A549 (cell line): ENCODE measurements around the gene TMEM44. TPM values are rescaled to one million over a fixed set of nuclear protein-coding genes. Genes with fewer than 3 reads are reported as not detected.

Experiments used
- ATAC-seq, 2 experiments: fragments of 200-7000 bp in 1 of 2; fragments of >200 bp in 1 of 2; cut with Nextera tagmentation in 1 of 2; cut with Tn5 transposase in 1 of 2; 3 replicates each; pipeline versions ENCODE4 v1.8.0 to v1.9.1; 2018 to 2020; ENCODE audit warnings: mild to moderate bottlenecking in 1 of 2, moderate library complexity in 1 of 2
- CTCF ChIA-PET: fragments of 300-600 bp; sonication (Branson Sonifier 250); formaldehyde crosslinking; extraction: SDS; loops from one replicate; lab custom pipeline; 2021; ENCODE audit warnings: antibody characterized with exemption, inconsistent platforms; lab: Yijun Ruan, JAX
- POLR2A ChIA-PET: fragments of 350-600 bp; formaldehyde crosslinking; extraction: SDS; loops from one replicate; lab custom pipeline; 2021; ENCODE audit warnings: antibody characterized with exemption, inconsistent platforms; lab: Yijun Ruan, JAX
- DNase-seq, 2 experiments: peaks; one replicate each; pipeline versions ENCODE4 v3.0.0 to v3.0.0-alpha.2; 2011 to 2016; ENCODE audit warnings: low read depth in 1 of 2, low spot score in 1 of 2
- FAIRE-seq: peaks from 2 replicates; lab custom pipeline; 2011; peaks lifted over from hg19 to GRCh38; lab: Jason Lieb, UNC
- H3K27ac ChIP-seq, 2 experiments: fragments of >200 bp; sonication (Bioruptor Twin); formaldehyde crosslinking; 3 replicates each; pipeline ENCODE4 v1.5.1; 2016 to 2017
- H3K4me1 ChIP-seq: fragments of >200 bp; sonication (Bioruptor Twin); formaldehyde crosslinking; 3 replicates; pipeline ENCODE4 v1.6.1; 2016
- H3K4me2 ChIP-seq: fragments of >200 bp; sonication (Bioruptor Twin); formaldehyde crosslinking; 3 replicates; pipeline ENCODE4 v1.6.1; 2016
- H3K4me3 ChIP-seq: fragments of >200 bp; sonication (Bioruptor Twin); formaldehyde crosslinking; 3 replicates; pipeline ENCODE4 v1.5.1; 2016
- H3K9me3 ChIP-seq: fragments of >200 bp; sonication (Bioruptor Twin); formaldehyde crosslinking; 3 replicates; pipeline ENCODE4 v1.6.1; 2016
- BHLHE40 ChIP-seq: IDR thresholded peaks from 2 replicates; pipeline ENCODE4 v1.6.1; 2012; ENCODE audit warnings: low read depth, low read length, inconsistent platforms
- CHD4 ChIP-seq: fragments of 200-600 bp; sonication (generic); IDR thresholded peaks from 2 replicates; pipeline ENCODE4 v1.6.1; 2016; ENCODE audit warnings: antibody characterized with exemption, mild to moderate bottlenecking, borderline replicate concordance
- ESRRA ChIP-seq: fragments of 150-350 bp; IDR thresholded peaks from 2 replicates; pipeline ENCODE4 v1.6.1; 2014; ENCODE audit warnings: mild to moderate bottlenecking, low read length, borderline replicate concordance
- FOSL2 ChIP-seq, 2 experiments: fragments of 450-650 bp in 1 of 2; fragments of >200 bp in 1 of 2; sonication (Bioruptor Twin) in 1 of 2; formaldehyde crosslinking; IDR thresholded peaks; 2 replicates each; pipeline versions ENCODE4 v1.5.0 to v1.6.1; 2016 to 2020; ENCODE audit warnings: mild to moderate bottlenecking in 1 of 2, moderate library complexity in 1 of 2
- FOXS1 ChIP-seq: fragments of 250-450 bp; sonication (Bioruptor Pico); IDR thresholded peaks from 2 replicates; pipeline ENCODE4 v1.5.0; 2020; ENCODE audit warnings: mild to moderate bottlenecking, moderate library complexity
- GATA3 ChIP-seq: IDR thresholded peaks from 2 replicates; pipeline ENCODE4 v1.6.1; 2012; ENCODE audit warnings: borderline replicate concordance
- HMGXB4 ChIP-seq: fragments of 250-450 bp; sonication (Bioruptor Pico); IDR thresholded peaks from 2 replicates; pipeline ENCODE4 v1.5.0; 2021; ENCODE audit warnings: mild to moderate bottlenecking, moderate library complexity, borderline replicate concordance
- JUN ChIP-seq, 2 experiments: fragments of >200 bp; sonication (Bioruptor Twin); formaldehyde crosslinking; IDR thresholded peaks; 2 replicates in 1 of 2; 3 replicates in 1 of 2; pipeline ENCODE4 v1.6.1; 2016 to 2017
- MAFK ChIP-seq: fragments of 450-650 bp; IDR thresholded peaks from 2 replicates; pipeline ENCODE4 v1.6.1; 2014; ENCODE audit not compliant: partially characterized antibody
- MAX ChIP-seq: IDR thresholded peaks from 2 replicates; pipeline ENCODE4 v1.6.1; 2012
- NPAS2 ChIP-seq: fragments of 250-450 bp; sonication (Bioruptor Pico); IDR thresholded peaks from 2 replicates; pipeline ENCODE4 v1.8.0; 2022; ENCODE audit warnings: mild to moderate bottlenecking, moderate library complexity, borderline replicate concordance
- NR3C1 ChIP-seq: fragments of >200 bp; sonication (Bioruptor Twin); formaldehyde crosslinking; IDR thresholded peaks from 3 replicates; pipeline ENCODE4 v1.6.1; 2017
- POLR2A ChIP-seq: IDR thresholded peaks from 2 replicates; pipeline ENCODE4 v1.6.1; 2012; ENCODE audit warnings: mild to moderate bottlenecking, low read length
- RCOR1 ChIP-seq: fragments of 150-350 bp; IDR thresholded peaks from 2 replicates; pipeline ENCODE4 v1.6.1; 2014; ENCODE audit warnings: antibody characterized with exemption, low read length, low read depth
- RFX5 ChIP-seq: fragments of 450-650 bp; IDR thresholded peaks from 2 replicates; pipeline ENCODE4 v1.7.1; 2014; ENCODE audit warnings: antibody characterized with exemption, mild to moderate bottlenecking, moderate library complexity
- RNF2 ChIP-seq: fragments of 200-600 bp; sonication (generic); IDR thresholded peaks from 2 replicates; pipeline ENCODE4 v1.6.1; 2016; ENCODE audit warnings: low read depth, mild to moderate bottlenecking, antibody characterized with exemption, moderate library complexity, borderline replicate concordance
- SMC3 ChIP-seq: fragments of >200 bp; sonication (Bioruptor Twin); formaldehyde crosslinking; IDR thresholded peaks from 3 replicates; pipeline ENCODE4 v1.6.1; 2018; ENCODE audit warnings: inconsistent platforms
- SREBF2 ChIP-seq: fragments of 450-650 bp; IDR thresholded peaks from 2 replicates; pipeline ENCODE4 v1.6.1; 2014; ENCODE audit warnings: mild to moderate bottlenecking, moderate library complexity
- ZC3H11A ChIP-seq: fragments of 450-650 bp; IDR thresholded peaks from 2 replicates; pipeline ENCODE4 v1.6.1; 2014; ENCODE audit warnings: antibody characterized with exemption, mild to moderate bottlenecking
- WGBS: methylation state at CpG from one replicate; pipeline ENCODE4 v1.1.6; 2017; ENCODE audit errors: missing lambda C conversion rate; 5-methylcytosine and 5-hydroxymethylcytosine counted together
- polyA plus RNA-seq, 4 experiments: library from polyadenylated mRNA; depleted of rRNA in 3 of 4; stranded (reverse); fragments of >200 nt; fragmentation: RNase III in 1 of 4; extraction: RNeasy Plus Mini Kit Qiagen cat#74134 plus additional on column Dnase treatment in 1 of 4; gene quantifications; 2 replicates in 3 of 4; 3 replicates in 1 of 4; pipeline ENCODE4 v1.2.3, GENCODE V29; 2011 to 2017
- TF ChIP-seq, protein P1 (sequence below): fragments of 200-600 bp; sonication (generic); IDR thresholded peaks from 2 replicates; pipeline ENCODE4 v1.6.1; 2016; ENCODE audit warnings: antibody characterized with exemption, mild to moderate bottlenecking, moderate library complexity
- TF ChIP-seq, protein P2 (sequence below): fragments of >200 bp; sonication (Bioruptor Twin); formaldehyde crosslinking; IDR thresholded peaks from 3 replicates; pipeline ENCODE4 v1.5.1; 2016
- TF ChIP-seq, protein P3 (sequence below): fragments of >200 bp; sonication (Bioruptor Twin); formaldehyde crosslinking; IDR thresholded peaks from 3 replicates; pipeline ENCODE4 v1.6.1; 2016

Gene TMEM44
- polyA plus RNA-seq, 2 of the 4 experiments (the other 2 are of a cell fraction) = 16.0 to 17.0 TPM

DNA sequence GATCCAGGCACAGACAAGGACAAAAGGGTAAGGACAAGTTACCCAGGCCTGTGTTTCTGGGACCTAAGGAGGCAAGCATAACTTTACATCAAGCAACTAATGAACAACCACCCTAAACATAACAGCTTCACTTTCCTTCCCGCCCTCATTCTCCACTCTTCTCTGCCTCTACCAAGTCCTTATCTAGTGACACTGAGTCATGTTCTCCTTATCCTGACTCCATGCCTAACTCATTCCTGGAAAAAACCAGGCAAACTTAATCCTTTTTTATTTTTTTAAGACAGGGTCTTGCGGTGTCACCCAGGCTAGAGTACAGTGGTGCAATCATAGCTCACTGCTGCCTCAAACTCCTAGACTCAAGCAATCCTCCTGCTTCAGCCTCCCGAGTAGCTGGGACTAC lies 44.5 kb downstream of the TMEM44 start:
- DNase-seq = no peak
- ATAC-seq = no peak
- CTCF ChIA-PET = interaction anchor here (0.8 to 1.2 kb wide), 3 partner anchors 8 to 17 kb away, joined by 3 to 5 read pairs (median 3); no protein-coding TSS in a partner anchor
- WGBS = 95% methylated on average over 3 of the region's 3 CpGs
- Histone ChIP-seq H3K27ac (no peak overlapping the region), H3K4me3 (no peak overlapping the region), H3K9me3 (no peaks in the 10 kb centered on the region)
- no peak for FAIRE-seq
- TF ChIP-seq MAX (no peak), SREBF2 (no peak), FOSL2 (IDR thresholded peaks at IDR 0.05) (no peak), FOSL2 (CRISPR knock-in tag; IDR thresholded peaks at IDR 0.05) (no peak), POLR2A (no peak), SMC3 (no peak), NR3C1 (no peak), RNF2 (no peak), CHD4 (no peak), FOXS1 (CRISPR knock-in tag) (no peak), RCOR1 (no peak), BHLHE40 (no peak), GATA3 (no peak), RFX5 (no peak), ZC3H11A (no peak), ESRRA (no peak), NPAS2 (CRISPR knock-in tag) (no peak), JUN (IDR thresholded peaks at IDR 0.05) (no peak)
- TF ChIP-seq, protein P1, sequence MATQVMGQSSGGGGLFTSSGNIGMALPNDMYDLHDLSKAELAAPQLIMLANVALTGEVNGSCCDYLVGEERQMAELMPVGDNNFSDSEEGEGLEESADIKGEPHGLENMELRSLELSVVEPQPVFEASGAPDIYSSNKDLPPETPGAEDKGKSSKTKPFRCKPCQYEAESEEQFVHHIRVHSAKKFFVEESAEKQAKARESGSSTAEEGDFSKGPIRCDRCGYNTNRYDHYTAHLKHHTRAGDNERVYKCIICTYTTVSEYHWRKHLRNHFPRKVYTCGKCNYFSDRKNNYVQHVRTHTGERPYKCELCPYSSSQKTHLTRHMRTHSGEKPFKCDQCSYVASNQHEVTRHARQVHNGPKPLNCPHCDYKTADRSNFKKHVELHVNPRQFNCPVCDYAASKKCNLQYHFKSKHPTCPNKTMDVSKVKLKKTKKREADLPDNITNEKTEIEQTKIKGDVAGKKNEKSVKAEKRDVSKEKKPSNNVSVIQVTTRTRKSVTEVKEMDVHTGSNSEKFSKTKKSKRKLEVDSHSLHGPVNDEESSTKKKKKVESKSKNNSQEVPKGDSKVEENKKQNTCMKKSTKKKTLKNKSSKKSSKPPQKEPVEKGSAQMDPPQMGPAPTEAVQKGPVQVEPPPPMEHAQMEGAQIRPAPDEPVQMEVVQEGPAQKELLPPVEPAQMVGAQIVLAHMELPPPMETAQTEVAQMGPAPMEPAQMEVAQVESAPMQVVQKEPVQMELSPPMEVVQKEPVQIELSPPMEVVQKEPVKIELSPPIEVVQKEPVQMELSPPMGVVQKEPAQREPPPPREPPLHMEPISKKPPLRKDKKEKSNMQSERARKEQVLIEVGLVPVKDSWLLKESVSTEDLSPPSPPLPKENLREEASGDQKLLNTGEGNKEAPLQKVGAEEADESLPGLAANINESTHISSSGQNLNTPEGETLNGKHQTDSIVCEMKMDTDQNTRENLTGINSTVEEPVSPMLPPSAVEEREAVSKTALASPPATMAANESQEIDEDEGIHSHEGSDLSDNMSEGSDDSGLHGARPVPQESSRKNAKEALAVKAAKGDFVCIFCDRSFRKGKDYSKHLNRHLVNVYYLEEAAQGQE = no peak
- TF ChIP-seq, protein P2, sequence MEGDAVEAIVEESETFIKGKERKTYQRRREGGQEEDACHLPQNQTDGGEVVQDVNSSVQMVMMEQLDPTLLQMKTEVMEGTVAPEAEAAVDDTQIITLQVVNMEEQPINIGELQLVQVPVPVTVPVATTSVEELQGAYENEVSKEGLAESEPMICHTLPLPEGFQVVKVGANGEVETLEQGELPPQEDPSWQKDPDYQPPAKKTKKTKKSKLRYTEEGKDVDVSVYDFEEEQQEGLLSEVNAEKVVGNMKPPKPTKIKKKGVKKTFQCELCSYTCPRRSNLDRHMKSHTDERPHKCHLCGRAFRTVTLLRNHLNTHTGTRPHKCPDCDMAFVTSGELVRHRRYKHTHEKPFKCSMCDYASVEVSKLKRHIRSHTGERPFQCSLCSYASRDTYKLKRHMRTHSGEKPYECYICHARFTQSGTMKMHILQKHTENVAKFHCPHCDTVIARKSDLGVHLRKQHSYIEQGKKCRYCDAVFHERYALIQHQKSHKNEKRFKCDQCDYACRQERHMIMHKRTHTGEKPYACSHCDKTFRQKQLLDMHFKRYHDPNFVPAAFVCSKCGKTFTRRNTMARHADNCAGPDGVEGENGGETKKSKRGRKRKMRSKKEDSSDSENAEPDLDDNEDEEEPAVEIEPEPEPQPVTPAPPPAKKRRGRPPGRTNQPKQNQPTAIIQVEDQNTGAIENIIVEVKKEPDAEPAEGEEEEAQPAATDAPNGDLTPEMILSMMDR = no peak
- TF ChIP-seq, protein P3, sequence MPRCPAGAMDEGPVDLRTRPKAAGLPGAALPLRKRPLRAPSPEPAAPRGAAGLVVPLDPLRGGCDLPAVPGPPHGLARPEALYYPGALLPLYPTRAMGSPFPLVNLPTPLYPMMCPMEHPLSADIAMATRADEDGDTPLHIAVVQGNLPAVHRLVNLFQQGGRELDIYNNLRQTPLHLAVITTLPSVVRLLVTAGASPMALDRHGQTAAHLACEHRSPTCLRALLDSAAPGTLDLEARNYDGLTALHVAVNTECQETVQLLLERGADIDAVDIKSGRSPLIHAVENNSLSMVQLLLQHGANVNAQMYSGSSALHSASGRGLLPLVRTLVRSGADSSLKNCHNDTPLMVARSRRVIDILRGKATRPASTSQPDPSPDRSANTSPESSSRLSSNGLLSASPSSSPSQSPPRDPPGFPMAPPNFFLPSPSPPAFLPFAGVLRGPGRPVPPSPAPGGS = no peak
- TF ChIP-seq, all 56 proteins: peak for 0
- Histone ChIP-seq H3K4me1 (peaks cover 23% of the 10 kb centered on the region), H3K4me2 (no peak overlapping the region)
- POLR2A ChIA-PET = interaction anchor here (0.9 kb wide), 1 partner anchor 117 kb away, joined by 3 read pairs; no protein-coding TSS in a partner anchor

DNA sequence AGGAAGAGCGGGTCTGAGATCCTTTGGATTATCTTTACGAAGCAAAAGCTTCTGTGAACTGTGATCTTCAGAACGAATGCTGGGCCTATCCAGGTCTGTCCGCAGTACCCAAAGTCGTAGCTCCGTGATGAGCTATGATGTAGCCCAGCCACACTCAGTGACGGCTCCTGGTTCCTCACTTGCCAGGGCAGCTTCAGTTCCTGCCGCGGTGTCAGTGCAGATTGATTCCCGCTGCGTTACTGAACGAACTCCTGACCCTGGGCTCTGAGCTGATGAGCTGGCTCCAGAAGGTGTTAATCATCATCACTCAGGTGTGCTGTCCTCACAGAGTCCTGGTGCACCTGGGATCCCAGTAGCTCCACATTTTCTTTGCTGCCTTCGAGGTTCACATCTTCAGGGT lies 45.0 kb downstream of the TMEM44 start:
- no peaks in the 10 kb centered on the region for H3K9me3 ChIP-seq
- ATAC-seq (no peak), FAIRE-seq (no peak), DNase-seq (no peak)
- 93% methylated on average over 13 of the region's 13 CpGs for WGBS
- peaks cover 20% of the 10 kb centered on the region for H3K4me1 ChIP-seq
- ChIA-PET CTCF (interaction anchor here (0.7 to 1.2 kb wide), 4 partner anchors 8 to 45 kb away, joined by 3 to 5 read pairs (median 4); partner anchors contain the start of gene TMEM44), POLR2A (interaction anchor here (0.9 kb wide), 1 partner anchor 116 kb away, joined by 3 read pairs; no protein-coding TSS in a partner anchor)
- no peak overlapping the region for H3K4me2 ChIP-seq
- H3K27ac ChIP-seq = no peak overlapping the region
- no peak for TF ChIP-seq MAX
- TF ChIP-seq MAFK = no peak
- TF ChIP-seq HMGXB4 (CRISPR knock-in tag) = no peak
- no peak for TF ChIP-seq SMC3
- H3K4me3 ChIP-seq = no peak overlapping the region
